Measurements from ENCODE around the gene NSUN3.

NSUN3 gene

DNA sequence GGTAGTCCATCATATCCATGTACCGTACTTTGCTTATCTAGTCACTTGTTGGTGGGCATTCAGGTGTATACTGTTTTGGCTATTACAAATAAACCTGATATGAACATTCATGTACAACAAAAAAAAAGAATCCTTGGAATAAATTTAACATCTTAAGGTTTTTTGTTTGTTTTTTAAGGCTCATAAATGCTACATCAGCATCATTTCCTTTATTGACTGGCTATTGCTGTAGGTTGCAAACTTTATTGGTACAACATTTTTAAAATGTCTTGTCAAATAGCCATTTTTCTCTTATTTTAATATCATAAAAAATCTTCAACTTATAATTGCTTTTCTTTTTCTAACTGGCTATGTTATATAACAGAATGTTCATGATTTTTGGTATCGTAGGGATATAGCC is 16.3 kb upstream of the NSUN3 start:
- Histone ChIP-seq H3K9me3 (replicated peaks; ENCODE audit: low read length) (no peaks in the 10 kb centered on the region), H3K36me3 (ENCODE audit: insufficient read depth, low read length) (no peaks in the 10 kb centered on the region), H3K9ac (ENCODE audit: low read depth, low read length) (no peak overlapping the region), H3K4me3 (ENCODE audit: low read length) (no peak overlapping the region), H3K4me1 (ENCODE audit: control insufficient read depth, insufficient read depth, low read length) (no peaks in the 10 kb centered on the region), H3K27me3 (ENCODE audit: control insufficient read depth, insufficient read depth, low read length) (no peaks in the 10 kb centered on the region), H3K4me2 (ENCODE audit: low read length) (no peak overlapping the region)

DNA sequence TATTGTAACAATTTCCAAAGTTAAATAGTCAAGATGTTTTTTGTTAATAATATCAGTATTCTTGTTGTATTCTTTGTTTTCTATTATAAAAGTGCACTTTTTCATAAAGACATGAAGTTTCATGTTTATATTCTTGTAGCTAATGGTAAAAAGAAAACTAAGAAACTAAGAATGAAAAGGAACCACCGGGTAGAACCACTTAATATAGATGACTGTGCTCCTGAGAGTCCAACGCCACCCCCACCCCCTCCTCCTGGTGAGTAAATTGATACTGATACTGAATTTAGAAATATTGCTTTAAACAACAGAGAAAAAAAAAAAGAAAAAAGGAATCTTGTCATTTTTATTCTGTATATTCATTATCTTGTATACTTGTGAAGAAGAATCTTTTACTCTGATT is 13.6 kb upstream of the NSUN3 start:
- no peak overlapping the region for H3K9ac ChIP-seq (ENCODE audit: low read depth, low read length)

DNA sequence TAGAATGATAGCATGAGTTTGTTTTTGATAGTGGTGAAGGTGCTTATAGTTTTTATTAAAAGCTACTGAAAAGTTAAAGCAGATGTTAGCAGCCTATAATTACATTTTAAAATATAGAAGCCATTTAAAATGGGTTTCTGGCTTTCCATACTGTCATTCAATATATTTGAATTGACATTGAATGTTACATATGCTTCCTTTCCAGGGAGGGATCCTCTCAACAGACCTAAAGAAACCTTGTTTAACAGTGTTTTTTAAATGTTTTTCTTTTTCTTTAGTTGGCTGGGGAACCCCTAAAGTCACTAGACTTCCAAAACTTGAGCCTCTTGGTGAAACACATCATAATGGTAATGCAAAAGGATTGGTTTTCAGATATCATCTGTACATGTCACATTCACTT is 12.3 kb upstream of the NSUN3 start:
- Histone ChIP-seq H3K4me1 (ENCODE audit: control insufficient read depth, insufficient read depth, low read length) (no peaks in the 10 kb centered on the region), H3K9ac (ENCODE audit: low read depth, low read length) (no peak overlapping the region), H3K4me3 (ENCODE audit: low read length) (no peak overlapping the region), H3K4me2 (ENCODE audit: low read length) (no peak overlapping the region), H3K36me3 (ENCODE audit: insufficient read depth, low read length) (peaks cover 9% of the 10 kb centered on the region), H3K27me3 (ENCODE audit: control insufficient read depth, insufficient read depth, low read length) (no peaks in the 10 kb centered on the region), H3K9me3 (replicated peaks; ENCODE audit: low read length) (no peaks in the 10 kb centered on the region)

More for the DNA sequence above, 13.6 kb upstream of the NSUN3 start:
- H3K4me1 ChIP-seq (ENCODE audit: control insufficient read depth, insufficient read depth, low read length): no peaks in the 10 kb centered on the region
- peaks cover 4% of the 10 kb centered on the region for H3K36me3 ChIP-seq (ENCODE audit: insufficient read depth, low read length)
- H3K4me2 ChIP-seq (ENCODE audit: low read length): no peak overlapping the region
- no peaks in the 10 kb centered on the region for H3K9me3 ChIP-seq (replicated peaks; ENCODE audit: low read length)
- no peak overlapping the region for H3K4me3 ChIP-seq (ENCODE audit: low read length)
- H3K27me3 ChIP-seq (ENCODE audit: control insufficient read depth, insufficient read depth, low read length): no peaks in the 10 kb centered on the region

DNA sequence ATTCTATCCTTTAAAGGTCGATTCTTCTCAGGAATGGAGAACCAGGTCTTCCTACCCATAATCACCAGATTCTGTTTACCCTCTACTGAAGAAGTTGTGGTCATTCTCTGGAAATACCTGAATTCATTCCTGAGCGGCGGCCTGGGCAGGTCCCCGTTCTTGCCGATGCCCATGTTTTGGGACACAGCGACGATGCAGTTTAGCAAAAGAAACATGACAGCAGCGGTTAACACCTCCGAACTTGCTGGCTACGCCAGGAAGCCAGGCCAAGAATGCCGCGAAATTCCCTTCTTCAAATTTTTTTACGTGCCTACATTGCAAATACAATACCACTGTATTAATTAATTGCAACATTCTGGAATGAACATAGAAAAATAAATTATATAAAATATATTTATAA is 1.6 kb upstream of the NSUN3 start:
- H3K9me3 ChIP-seq (replicated peaks; ENCODE audit: low read length): no peaks in the 10 kb centered on the region
- H3K36me3 ChIP-seq (ENCODE audit: insufficient read depth, low read length): peaks cover 6% of the 10 kb centered on the region
- no peak overlapping the region for H3K4me3 ChIP-seq (ENCODE audit: low read length)
- H3K9ac ChIP-seq (ENCODE audit: low read depth, low read length): no peak overlapping the region
- no peaks in the 10 kb centered on the region for H3K27me3 ChIP-seq (ENCODE audit: control insufficient read depth, insufficient read depth, low read length)
- peaks cover 13% of the 10 kb centered on the region for H3K4me1 ChIP-seq (ENCODE audit: control insufficient read depth, insufficient read depth, low read length)
- H3K4me2 ChIP-seq (ENCODE audit: low read length): no peak overlapping the region

DNA sequence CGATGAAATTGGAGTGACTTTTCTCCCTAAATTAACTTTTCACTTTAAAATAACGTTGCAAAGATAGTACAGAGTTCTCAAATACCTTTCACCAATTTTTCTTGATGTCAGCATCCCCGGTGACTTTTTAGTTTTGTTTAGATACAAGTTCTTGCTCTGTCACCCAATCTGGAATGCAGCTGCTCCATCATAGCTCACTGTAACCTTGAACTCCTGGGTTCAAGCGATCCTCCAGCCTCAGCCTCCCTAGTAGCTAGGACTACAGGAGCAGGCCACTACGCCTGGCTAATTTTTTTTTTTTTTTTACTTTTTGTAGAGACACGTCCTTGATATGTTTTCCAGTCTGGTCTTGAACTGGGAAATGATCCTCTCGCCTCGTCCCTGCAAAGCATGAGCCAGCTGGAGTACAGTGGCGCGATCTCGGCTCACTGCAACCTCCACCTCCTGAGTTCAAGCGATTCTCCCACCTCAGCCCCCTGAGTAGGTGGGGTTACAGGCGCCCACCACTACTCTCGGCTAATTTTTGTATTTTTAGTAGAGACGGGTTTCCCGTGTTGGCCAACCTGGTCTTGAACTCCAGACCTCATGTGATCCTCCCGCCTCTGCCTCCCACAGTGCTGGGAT is 747 bp downstream of the NSUN3 start:
- peak overlapping the region; percentile 82 for H3K4me3 ChIP-seq (ENCODE audit: low read length)
- H3K36me3 ChIP-seq (ENCODE audit: insufficient read depth, low read length): peaks cover 9% of the 10 kb centered on the region
- H3K27me3 ChIP-seq (ENCODE audit: control insufficient read depth, insufficient read depth, low read length): no peaks in the 10 kb centered on the region
- H3K9me3 ChIP-seq (replicated peaks; ENCODE audit: low read length): no peaks in the 10 kb centered on the region
- peak overlapping the region; percentile 72 for H3K4me2 ChIP-seq (ENCODE audit: low read length)
- peaks cover 13% of the 10 kb centered on the region for H3K4me1 ChIP-seq (ENCODE audit: control insufficient read depth, insufficient read depth, low read length)
- H3K9ac ChIP-seq (ENCODE audit: low read depth, low read length): peak overlapping the region; percentile 96

DNA sequence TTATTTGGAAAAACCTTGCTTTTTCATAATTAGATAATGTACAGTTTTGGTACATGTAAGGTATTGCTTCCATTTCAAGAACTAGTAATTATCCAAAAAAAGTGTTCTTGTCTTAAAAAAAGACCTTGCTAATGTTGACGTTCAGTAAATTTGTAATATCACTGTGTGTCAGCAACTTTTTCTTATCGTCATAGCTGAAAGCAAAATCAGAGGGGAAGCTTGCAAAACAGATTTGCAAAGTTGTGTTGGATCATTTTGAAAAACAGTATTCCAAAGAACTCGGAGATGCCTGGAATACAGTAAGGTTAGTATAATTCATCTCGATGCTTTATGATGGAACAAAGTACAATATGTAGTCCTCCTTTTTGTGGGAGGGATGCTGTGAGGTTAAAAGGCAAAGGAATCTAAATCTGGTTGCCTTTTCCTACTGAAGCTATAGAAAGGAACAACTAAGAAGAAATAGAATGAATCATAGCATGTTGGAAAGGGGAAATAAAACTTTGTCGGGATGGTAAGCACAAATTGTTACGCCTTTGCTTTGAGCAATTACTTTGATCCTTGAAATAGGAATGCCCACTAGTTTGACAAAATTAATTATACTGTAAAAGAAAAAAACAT is 1.5 kb downstream of the NSUN3 start:
- Histone ChIP-seq H3K27me3 (ENCODE audit: control insufficient read depth, insufficient read depth, low read length) (no peaks in the 10 kb centered on the region), H3K4me3 (ENCODE audit: low read length) (peak overlapping the region; percentile 82), H3K4me2 (ENCODE audit: low read length) (peak overlapping the region; percentile 72), H3K9me3 (replicated peaks; ENCODE audit: low read length) (no peaks in the 10 kb centered on the region), H3K4me1 (ENCODE audit: control insufficient read depth, insufficient read depth, low read length) (peaks cover 13% of the 10 kb centered on the region), H3K9ac (ENCODE audit: low read depth, low read length) (peak overlapping the region; percentile 96), H3K36me3 (ENCODE audit: insufficient read depth, low read length) (peaks cover 9% of the 10 kb centered on the region)

DNA sequence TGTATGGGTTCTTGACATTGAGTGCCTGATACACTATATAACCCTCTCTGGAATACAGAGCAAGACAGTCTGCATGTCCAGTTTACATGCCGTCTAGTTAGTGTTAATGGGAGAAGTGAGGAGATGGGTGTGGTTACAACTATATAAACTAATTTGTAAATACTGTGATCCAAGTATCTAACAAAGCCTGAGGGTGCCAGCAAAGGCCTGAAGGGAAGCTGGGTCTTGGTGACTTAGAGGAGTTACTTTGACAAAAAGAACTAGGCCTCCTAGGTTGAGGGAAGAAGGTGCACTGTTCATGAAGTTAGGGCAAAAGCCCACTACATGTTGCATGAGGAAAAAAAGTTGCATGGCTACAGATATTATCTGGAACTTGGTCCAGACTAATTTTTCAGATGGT is 2.3 kb downstream of the NSUN3 start:
- peaks cover 13% of the 10 kb centered on the region for H3K4me1 ChIP-seq (ENCODE audit: control insufficient read depth, insufficient read depth, low read length)
- no peaks in the 10 kb centered on the region for H3K27me3 ChIP-seq (ENCODE audit: control insufficient read depth, insufficient read depth, low read length)
- H3K9me3 ChIP-seq (replicated peaks; ENCODE audit: low read length): no peaks in the 10 kb centered on the region
- peak overlapping the region; percentile 19 for H3K4me2 ChIP-seq (ENCODE audit: low read length)
- H3K36me3 ChIP-seq (ENCODE audit: insufficient read depth, low read length): peaks cover 6% of the 10 kb centered on the region
- no peak overlapping the region for H3K9ac ChIP-seq (ENCODE audit: low read depth, low read length)
- H3K4me3 ChIP-seq (ENCODE audit: low read length): no peak overlapping the region

DNA sequence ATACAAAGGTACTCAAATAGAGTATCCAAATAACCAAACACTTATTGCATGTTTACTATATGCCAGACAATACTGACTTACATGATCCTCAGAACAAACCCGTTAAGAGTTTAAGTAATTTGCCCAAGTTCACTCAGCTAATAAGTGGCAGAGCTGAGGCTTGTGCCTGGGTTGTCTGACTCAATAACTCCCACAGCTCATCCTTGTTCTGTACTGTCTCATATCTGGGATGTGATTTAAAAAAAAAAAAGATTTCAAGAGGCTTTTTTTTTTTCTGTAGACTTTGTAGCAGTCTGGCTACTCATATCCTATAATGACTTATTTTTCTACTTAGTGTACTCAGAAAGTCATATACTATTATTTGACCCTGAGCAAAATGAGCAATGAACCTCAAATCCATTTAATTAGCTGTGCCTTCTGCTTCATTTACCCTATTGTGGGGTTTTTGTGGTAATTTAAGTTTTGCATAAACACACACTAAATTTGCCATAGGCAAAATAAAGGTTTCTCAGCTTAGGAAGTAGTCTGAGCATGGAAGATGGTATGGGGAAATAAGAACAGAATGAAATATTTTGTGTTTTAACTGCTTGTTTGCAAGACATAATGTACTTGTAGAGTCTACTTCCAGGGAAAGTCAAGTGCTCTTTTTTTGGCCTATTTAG is 3.1 kb downstream of the NSUN3 start:
- Histone ChIP-seq H3K4me1 (ENCODE audit: control insufficient read depth, insufficient read depth, low read length) (peaks cover 13% of the 10 kb centered on the region), H3K9ac (ENCODE audit: low read depth, low read length) (no peak overlapping the region), H3K27me3 (ENCODE audit: control insufficient read depth, insufficient read depth, low read length) (no peaks in the 10 kb centered on the region), H3K4me3 (ENCODE audit: low read length) (no peak overlapping the region), H3K36me3 (ENCODE audit: insufficient read depth, low read length) (peaks cover 6% of the 10 kb centered on the region), H3K4me2 (ENCODE audit: low read length) (no peak overlapping the region), H3K9me3 (replicated peaks; ENCODE audit: low read length) (no peaks in the 10 kb centered on the region)

DNA sequence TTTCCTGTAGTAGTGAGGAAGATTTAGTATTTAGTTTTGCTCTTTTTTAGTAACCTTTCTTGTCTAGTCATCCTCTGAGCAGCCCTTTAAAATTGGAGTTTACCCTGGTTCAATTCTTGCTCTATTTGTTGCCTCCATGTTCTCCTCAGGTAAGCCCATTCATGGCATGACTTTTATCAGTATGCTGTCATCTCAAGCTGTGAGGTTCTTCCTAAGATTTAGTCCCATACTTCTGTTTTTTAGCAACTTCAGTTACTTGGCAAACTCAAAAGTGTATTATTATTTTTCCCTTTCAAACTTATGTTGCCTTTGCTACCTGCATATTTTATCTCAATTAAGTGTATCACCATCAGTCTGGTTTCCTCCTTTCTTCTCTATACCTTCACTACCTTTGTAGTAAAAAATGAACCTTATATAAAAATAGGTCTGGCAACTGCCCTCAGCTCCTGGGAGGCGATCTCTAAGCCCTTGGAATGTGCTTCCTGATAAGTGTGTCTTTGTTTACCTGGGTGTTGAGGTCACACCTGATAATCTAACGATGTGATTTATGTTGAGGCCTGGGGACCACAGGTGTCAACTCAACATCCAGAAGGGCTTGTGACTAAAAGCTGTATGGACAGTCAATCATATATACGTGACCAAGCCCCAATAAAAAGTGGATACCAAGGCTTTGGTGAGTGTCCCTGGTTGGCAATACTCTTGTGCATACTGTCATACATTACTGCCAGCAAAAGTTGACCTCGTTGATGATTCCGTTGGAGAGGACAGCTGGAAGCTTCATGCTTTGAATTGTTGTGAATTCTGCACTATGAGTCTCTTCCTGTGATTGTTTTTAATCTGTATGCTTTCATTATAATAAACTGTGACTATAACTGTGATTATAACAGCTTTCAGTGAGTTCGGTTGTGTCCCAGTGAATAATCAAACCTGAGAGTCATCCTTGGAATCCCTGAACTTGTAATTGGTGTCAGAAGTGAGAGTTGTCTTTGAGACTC is 3.9 kb downstream of the NSUN3 start:
- peaks cover 8% of the 10 kb centered on the region for H3K36me3 ChIP-seq (ENCODE audit: insufficient read depth, low read length)
- H3K9ac ChIP-seq (ENCODE audit: low read depth, low read length): no peak overlapping the region
- H3K4me1 ChIP-seq (ENCODE audit: control insufficient read depth, insufficient read depth, low read length): peaks cover 13% of the 10 kb centered on the region
- H3K4me2 ChIP-seq (ENCODE audit: low read length): no peak overlapping the region
- H3K27me3 ChIP-seq (ENCODE audit: control insufficient read depth, insufficient read depth, low read length): no peaks in the 10 kb centered on the region
- no peaks in the 10 kb centered on the region for H3K9me3 ChIP-seq (replicated peaks; ENCODE audit: low read length)
- H3K4me3 ChIP-seq (ENCODE audit: low read length): no peak overlapping the region

DNA sequence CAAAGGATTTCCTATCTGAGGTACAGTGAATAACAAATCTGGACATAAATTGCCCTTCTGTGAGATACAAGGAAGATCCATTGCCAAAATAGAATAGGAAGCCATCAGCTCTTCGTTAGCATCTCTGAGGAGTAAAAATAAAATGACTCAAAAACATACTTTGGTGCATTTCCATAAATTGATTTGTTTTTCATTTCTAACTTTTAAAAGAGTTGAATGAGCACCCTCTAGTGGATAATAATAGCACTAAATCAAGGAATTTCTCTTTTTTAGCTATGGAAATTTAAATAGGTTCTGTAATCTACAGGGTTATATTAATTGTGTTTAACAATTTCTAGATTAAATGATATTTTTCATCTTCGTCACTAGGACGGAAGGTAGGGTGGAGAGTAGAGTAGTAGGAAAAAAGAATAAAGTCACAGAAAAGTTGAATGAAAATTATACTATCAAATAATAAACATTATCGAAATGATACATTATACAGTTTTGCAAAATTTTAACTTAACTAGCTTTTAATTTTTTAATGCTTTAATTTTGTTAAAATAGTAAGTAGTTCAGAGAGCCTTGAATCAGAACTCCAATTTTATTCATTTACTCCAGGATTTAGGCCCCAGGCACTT is 6.4 kb downstream of the NSUN3 start:
- Histone ChIP-seq H3K27me3 (ENCODE audit: control insufficient read depth, insufficient read depth, low read length) (no peaks in the 10 kb centered on the region), H3K4me1 (ENCODE audit: control insufficient read depth, insufficient read depth, low read length) (peaks cover 4% of the 10 kb centered on the region), H3K36me3 (ENCODE audit: insufficient read depth, low read length) (peaks cover 10% of the 10 kb centered on the region), H3K9ac (ENCODE audit: low read depth, low read length) (no peak overlapping the region), H3K9me3 (replicated peaks; ENCODE audit: low read length) (no peaks in the 10 kb centered on the region), H3K4me3 (ENCODE audit: low read length) (no peak overlapping the region), H3K4me2 (ENCODE audit: low read length) (no peak overlapping the region)

Measured in skeletal muscle satellite cell (primary cell).